AG08396 (cell line): ENCODE results near the gene NMD3.

ENCODE experiments used
- DNase-seq: peaks from one replicate; pipeline ENCODE4 v3.0.0; 2012; ENCODE audit warnings: low spot score, mixed read lengths

NMD3 gene

GRCh38 chr3:161230621-161231171, 9.6 kb downstream of the NMD3 start:
- no peak for DNase-seq

- no peak for DNase-seq
Measured at GRCh38 chr3:161231861-161232260, 10.8 kb downstream of the NMD3 start.

- no peak for DNase-seq
Measured at GRCh38 chr3:161233557-161233956, 12.4 kb downstream of the NMD3 start.

GRCh38 chr3:161236240-161236639, 15.1 kb downstream of the NMD3 start:
- DNase-seq, result no peak

- no peak for DNase-seq
Measured at GRCh38 chr3:161239700-161240099, 18.6 kb downstream of the NMD3 start.

GRCh38 chr3:161244538-161244937, 23.4 kb downstream of the NMD3 start:
- no peak for DNase-seq

- DNase-seq, result no peak
Measured at GRCh38 chr3:161247049-161247448, 25.9 kb downstream of the NMD3 start.

GRCh38 chr3:161250116-161250515, 29.0 kb downstream of the NMD3 start:
- no peak for DNase-seq

- DNase-seq, result no peak
Measured at GRCh38 chr3:161251716-161252115, 30.6 kb downstream of the NMD3 start.

GRCh38 chr3:161252143-161252542, 31.0 kb downstream of the NMD3 start:
- DNase-seq, result no peak

- no peak for DNase-seq
Measured at GRCh38 chr3:161253711-161254110, 32.6 kb downstream of the NMD3 start.

GRCh38 chr3:161254861-161255260, 33.8 kb downstream of the NMD3 start:
- DNase-seq, result no peak

GRCh38 chr3:161263057-161263456, 41.9 kb downstream of the NMD3 start:
- no peak for DNase-seq

GRCh38 chr3:161264852-161265251, 43.7 kb downstream of the NMD3 start:
- no peak for DNase-seq

GRCh38 chr3:161265916-161266571, 44.9 kb downstream of the NMD3 start:
- no peak for DNase-seq

GRCh38 chr3:161266731-161267150, 45.6 kb downstream of the NMD3 start:
- DNase-seq, result peak; percentile 18

- DNase-seq, result no peak
Measured at GRCh38 chr3:161267646-161268045, 46.5 kb downstream of the NMD3 start.

- DNase-seq, result no peak
Measured at GRCh38 chr3:161268601-161269000, 47.5 kb downstream of the NMD3 start.

GRCh38 chr3:161270991-161271390, 49.9 kb downstream of the NMD3 start:
- no peak for DNase-seq

- DNase-seq, result no peak
Measured at GRCh38 chr3:161271646-161272045, 50.5 kb downstream of the NMD3 start.

GRCh38 chr3:161272524-161272923, 51.4 kb downstream of the NMD3 start:
- DNase-seq, result no peak

- DNase-seq, result no peak
Measured at GRCh38 chr3:161273589-161274218, 52.6 kb downstream of the NMD3 start.

- peak; percentile 28 for DNase-seq
Measured at GRCh38 chr3:161274691-161275298, 53.7 kb downstream of the NMD3 start.
